Astrocyte of the spinal cord (primary cell): ENCODE data around the gene WDR31.

Experiments used
- DNase-seq: peaks from one replicate; pipeline ENCODE4 v3.0.0; 2011; ENCODE audit warnings: low read depth, low spot score
- H3K4me3 ChIP-seq: 2 replicates; pipeline ENCODE4 v1.5.1; 2011; ENCODE audit warnings: low read depth, mild to moderate bottlenecking, low read length, moderate library complexity
- in situ Hi-C: cut with HindIII; loops from 2 replicates; pipeline ENCODE4 v1.10.0; 2017; ENCODE audit warnings: low sequenced_read_pairs
- TF ChIP-seq, protein P1 (sequence below): IDR thresholded peaks from 2 replicates; pipeline ENCODE4 v1.5.1; 2012; ENCODE audit warnings: low read depth, mild to moderate bottlenecking, low read length, inconsistent platforms

WDR31 gene

DNA sequence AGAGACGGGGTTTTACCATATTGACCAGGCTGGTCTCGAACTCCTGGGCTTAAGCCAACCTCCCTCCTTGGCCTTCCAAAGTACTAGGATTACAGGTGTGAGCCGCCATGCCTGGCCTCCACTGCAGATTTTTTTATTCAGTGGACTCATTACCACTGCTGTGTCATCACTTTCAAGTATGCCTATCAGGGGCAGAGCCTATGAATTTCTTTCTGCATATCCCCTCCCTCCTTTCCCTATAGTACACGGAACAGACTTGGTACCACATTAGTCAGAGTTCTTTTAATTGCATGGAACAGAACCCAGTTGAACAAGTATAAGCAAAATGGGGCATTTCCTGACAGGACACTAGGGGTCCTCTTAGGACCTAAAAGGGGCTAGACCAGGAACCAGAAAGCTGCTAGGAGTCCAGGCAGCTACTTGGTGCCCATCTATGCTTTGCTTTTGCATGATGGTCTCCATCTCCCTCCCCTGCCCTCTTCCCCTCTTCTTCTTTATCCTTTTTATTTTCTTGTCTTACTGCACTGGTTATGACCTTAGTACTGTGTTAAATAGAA, 15.0 kb upstream of the WDR31 start:
- TF ChIP-seq, protein P1, sequence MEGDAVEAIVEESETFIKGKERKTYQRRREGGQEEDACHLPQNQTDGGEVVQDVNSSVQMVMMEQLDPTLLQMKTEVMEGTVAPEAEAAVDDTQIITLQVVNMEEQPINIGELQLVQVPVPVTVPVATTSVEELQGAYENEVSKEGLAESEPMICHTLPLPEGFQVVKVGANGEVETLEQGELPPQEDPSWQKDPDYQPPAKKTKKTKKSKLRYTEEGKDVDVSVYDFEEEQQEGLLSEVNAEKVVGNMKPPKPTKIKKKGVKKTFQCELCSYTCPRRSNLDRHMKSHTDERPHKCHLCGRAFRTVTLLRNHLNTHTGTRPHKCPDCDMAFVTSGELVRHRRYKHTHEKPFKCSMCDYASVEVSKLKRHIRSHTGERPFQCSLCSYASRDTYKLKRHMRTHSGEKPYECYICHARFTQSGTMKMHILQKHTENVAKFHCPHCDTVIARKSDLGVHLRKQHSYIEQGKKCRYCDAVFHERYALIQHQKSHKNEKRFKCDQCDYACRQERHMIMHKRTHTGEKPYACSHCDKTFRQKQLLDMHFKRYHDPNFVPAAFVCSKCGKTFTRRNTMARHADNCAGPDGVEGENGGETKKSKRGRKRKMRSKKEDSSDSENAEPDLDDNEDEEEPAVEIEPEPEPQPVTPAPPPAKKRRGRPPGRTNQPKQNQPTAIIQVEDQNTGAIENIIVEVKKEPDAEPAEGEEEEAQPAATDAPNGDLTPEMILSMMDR, result peak; percentile 26
- DNase-seq, result peak; percentile 6
- H3K4me3 ChIP-seq, result no peak overlapping the region
- in situ Hi-C loops, result no loop called here

DNA sequence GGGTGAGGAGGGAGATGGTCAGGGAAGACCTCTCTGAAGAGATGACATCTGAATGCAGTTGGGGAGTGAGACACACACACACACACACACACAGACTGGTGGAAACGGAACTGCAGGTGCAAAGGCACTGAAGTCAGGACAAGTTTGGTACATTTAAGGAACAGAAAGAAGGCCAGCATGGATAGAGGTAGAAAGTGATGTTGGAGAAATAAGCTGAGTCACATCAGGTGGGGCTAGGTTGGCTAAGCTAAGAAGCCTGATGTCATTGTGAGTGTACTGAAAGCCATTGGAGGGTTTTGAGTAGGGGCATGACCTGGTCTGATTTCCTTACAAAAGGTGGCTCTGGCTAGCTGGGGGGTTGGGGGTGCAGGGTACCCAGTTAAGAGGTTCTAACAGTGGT, 12.3 kb upstream of the WDR31 start:
- no peak for DNase-seq
- TF ChIP-seq, protein P1, result no peak
- in situ Hi-C loops, result no loop called here
- no peak overlapping the region for H3K4me3 ChIP-seq

DNA sequence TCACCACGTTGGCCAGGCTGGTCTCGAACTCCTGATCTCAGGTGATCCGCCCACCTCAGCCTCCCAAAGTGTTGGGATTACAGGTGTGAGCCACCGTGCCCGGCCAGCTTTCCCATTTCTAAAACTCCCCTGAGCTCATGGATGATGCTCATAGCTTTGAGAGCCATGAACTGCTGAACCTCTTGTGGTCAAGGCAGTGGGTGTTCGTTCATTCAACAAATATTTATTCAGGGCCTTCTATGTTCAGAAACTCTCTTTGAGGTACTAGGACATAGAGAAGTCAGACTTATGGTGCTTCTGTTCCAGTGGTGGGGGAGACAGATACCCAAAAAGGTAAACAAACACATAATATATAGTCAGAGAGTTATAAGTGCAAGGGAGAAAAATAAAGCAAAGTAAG, 11.9 kb upstream of the WDR31 start:
- no peak for DNase-seq
- in situ Hi-C loops, result no loop called here
- H3K4me3 ChIP-seq, result no peak overlapping the region
- TF ChIP-seq, protein P1, result no peak

DNA sequence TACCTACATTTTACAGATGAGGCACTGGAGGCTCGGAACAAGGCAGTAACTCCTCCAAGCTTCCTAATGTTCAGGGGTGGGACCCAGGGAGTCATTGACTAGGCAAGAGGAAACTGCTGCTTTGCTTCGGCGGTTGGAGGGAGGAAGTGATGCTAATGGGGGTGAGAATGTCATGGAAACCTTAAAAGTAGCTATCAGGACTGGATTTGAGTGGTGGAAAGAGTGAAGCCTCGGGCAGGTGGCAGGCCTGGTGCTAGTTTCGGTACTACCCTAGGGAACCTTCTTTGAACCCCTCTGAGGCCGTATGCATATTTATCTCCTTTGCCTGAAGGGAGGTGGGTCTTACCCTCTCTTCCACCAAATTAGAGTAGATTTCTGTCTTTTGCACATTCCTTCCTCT, 10.9 kb upstream of the WDR31 start:
- in situ Hi-C loops, result no loop called here
- no peak for DNase-seq
- TF ChIP-seq, protein P1, result no peak
- no peak overlapping the region for H3K4me3 ChIP-seq

DNA sequence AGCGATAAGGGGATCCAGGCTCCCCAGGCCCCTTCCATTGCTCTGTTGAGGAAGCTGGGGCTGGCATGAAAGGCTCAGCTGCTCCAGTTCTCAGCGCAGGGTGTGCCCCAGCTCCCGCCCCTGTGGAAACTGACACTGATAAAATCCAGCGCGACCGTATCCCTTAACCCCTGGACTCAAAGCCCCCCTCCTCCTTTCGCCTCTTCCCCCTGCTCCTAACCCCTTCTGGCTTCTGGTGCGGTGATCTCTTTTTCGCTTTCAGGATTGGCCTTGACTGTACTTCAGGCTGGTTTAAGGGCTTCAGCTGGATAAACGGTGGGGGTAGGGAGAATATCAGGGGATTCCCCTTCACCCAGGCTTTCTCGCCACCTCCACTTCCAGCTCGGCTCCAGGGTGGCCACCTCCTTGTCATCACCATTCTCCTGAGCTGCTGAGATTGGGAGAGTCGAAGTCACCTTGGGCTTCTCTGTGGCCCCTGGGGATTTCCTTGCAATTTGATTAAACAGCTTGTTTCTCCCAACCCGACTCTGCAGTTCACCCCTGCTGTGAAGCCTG, 10.1 kb upstream of the WDR31 start:
- no peak for DNase-seq
- in situ Hi-C loops, result no loop called here
- H3K4me3 ChIP-seq, result no peak overlapping the region
- TF ChIP-seq, protein P1, result no peak

DNA sequence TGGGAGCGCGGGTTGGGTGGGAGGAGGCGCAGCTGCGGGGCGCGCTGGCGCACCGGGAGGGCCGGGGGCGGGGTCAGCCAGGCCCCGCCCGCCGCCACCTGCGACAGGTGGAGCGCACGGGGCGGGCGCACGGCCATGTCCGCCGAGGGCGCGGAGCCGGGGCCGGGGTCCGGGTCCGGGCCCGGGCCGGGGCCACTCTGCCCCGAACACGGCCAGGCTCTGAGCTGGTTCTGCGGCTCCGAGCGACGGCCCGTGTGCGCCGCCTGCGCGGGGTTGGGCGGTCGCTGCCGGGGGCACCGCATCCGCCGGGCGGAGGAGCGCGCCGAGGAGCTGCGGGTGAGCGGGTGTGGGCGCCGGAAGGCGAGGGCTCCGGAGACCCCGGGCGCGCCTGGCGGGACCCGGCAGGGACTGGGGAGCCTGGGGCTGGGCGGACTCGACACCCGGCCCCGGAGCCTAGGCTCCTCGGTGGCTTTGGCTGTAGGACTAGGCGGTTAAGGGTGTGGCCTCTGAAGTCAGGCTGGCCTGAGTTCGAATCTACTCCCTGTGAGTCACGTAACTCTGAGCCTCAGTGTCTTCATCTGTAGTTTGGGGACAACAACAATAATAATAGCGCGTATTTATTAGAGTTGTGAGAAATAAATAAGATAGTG, 9.5 kb upstream of the WDR31 start, which contains the start of gene BSPRY:
TSS of gene BSPRY (plus strand) at position 97 of the 650 bp plus-strand sequence. CDS start at position 136, 39 bp downstream.
- in situ Hi-C loops, result no loop called here
- no peak for DNase-seq
- H3K4me3 ChIP-seq, result no peak within 1 kb of the TSS
- TF ChIP-seq, protein P1, result no peak
